ENCODE measurements around the gene YY1. TPM values are rescaled to one million over a fixed set of nuclear protein-coding genes. Genes with fewer than 3 reads are reported as not detected.

Gene YY1
- total RNA-seq, 1 donor from 2014 or later, result 39.7 TPM

DNA sequence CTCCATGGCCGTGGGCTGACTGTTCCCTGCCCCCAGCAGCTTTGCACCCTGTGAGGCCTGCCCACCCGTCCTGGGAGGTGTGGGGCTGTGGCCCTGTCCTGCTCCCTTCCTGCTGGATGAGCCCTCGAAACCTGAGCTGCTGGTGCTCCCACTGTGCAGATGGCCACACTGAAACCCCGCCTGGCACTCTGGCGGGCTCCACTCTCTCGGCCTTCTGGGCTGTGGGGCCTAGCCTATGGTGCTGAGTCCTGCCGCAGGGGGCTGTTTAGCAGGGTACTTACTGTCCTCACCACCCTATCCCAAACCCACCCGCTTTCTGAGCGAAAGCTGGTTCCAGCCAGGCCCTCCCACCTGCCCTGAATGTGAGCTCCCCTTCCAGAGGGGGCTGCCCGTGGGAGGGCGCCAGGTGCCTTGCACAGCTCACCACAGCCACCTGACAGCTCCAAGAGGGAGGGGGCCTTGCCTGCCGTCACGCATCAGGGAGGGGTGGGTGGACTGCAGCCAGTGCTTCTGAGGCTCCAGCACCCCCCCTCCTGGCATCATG, 91.5 kb downstream of the YY1 start:
- Histone ChIP-seq H3K9me3 (ENCODE audit: control insufficient read depth in 3 of 3, low read length in 3 of 3) (no peaks in the 10 kb centered on the region), H3K4me1 (ENCODE audit: control insufficient read depth in 3 of 3, insufficient read depth in 3 of 3, low read length in 3 of 3) (no peaks in the 10 kb centered on the region), H3K36me3 (ENCODE audit: control insufficient read depth in 3 of 3, insufficient read depth in 3 of 3, low read length in 3 of 3) (peaks cover 7 to 15% (median 15%) of the 10 kb centered on the region in 3 donors), H3K27me3 (ENCODE audit: control insufficient read depth in 3 of 3, insufficient read depth in 3 of 3, low read length in 3 of 3) (no peaks in the 10 kb centered on the region), H3K9ac (ENCODE audit: low read depth in 1 of 3, low read length in 3 of 3) (no peak overlapping the region), H3K4me3 (ENCODE audit: low read length in 3 of 3) (no peak overlapping the region), H3K27ac (ENCODE audit: low read depth, low read length) (no peak overlapping the region)

DNA sequence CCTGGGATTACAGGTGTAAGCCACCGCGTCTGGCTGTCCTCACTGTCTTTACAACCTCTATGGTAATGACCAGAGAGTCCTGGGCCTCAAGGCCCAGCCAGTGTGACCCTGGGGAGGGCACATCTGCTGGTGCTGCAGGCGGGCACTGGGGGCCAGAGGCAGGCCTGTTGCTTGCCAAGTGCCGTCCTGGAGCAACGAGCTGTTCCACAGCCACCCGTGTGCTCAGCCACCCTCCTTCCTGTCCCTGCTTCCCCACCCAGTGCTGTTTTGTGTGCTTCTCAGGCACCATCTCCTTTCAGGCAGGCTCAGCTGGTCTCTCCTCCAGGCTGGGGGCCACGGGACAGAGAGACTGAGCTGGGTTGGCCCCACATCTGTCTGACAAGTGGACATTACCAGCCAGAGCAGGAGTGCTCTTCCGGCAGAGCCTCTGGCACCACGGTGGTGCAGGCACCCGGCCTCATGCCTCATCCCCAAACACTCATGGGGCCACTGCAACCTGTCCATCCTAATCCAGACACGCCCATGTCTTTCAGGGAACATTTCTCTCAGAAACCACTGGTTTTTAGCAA, 93.2 kb downstream of the YY1 start:
- H3K4me1 ChIP-seq (ENCODE audit: control insufficient read depth in 3 of 3, insufficient read depth in 3 of 3, low read length in 3 of 3), result no peaks in the 10 kb centered on the region
- no peak overlapping the region for H3K4me3 ChIP-seq (ENCODE audit: low read length in 3 of 3)
- H3K27me3 ChIP-seq (ENCODE audit: control insufficient read depth in 3 of 3, insufficient read depth in 3 of 3, low read length in 3 of 3), result no peaks in the 10 kb centered on the region
- H3K9me3 ChIP-seq (ENCODE audit: control insufficient read depth in 3 of 3, low read length in 3 of 3), result no peaks in the 10 kb centered on the region
- no peak overlapping the region for H3K9ac ChIP-seq (ENCODE audit: low read depth in 1 of 3, low read length in 3 of 3)
- peaks cover 15 to 20% (median 19%) of the 10 kb centered on the region in 3 donors for H3K36me3 ChIP-seq (ENCODE audit: control insufficient read depth in 3 of 3, insufficient read depth in 3 of 3, low read length in 3 of 3)
- H3K27ac ChIP-seq (ENCODE audit: low read depth, low read length), result no peak overlapping the region

Small RNA genes within 50 kb of the gene (small RNA-seq; reads per million reads assigned to genes)
- gene MIR345, result 54.8 reads per million, percentile 95 among the genes with 10 or more reads in this experiment
- gene RN7SL523P, result not detected

Other genes starting within 250 kb of the YY1 start
- 21.9 TPM for gene EVL, start 173.7 kb upstream of the YY1 start, total RNA-seq
- gene DEGS2, start 79.5 kb upstream of the YY1 start, total RNA-seq, result 0.52 TPM
- gene SLC25A29, start 67.3 kb downstream of the YY1 start, total RNA-seq, result 30.8 TPM
- 0.52 TPM for gene SLC25A47, start 84.2 kb downstream of the YY1 start, total RNA-seq
- 8.9 TPM for gene WDR25, start 137.3 kb downstream of the YY1 start, total RNA-seq

All from skeletal muscle tissue (tissue), 5 donors.